ENCODE data around the gene ABCG1.

Gene ABCG1

GRCh38 chr21:42266971-42267556 is 48.1 kb downstream of the ABCG1 start:
- no peak for DNase-seq (ENCODE audit: low read depth in 2 of 2)

- DNase-seq (ENCODE audit: low read depth in 2 of 2): no peak
Observed at GRCh38 chr21:42269386-42269785, 50.4 kb downstream of the ABCG1 start.

- no peak for DNase-seq (ENCODE audit: low read depth in 2 of 2)
Observed at GRCh38 chr21:42271065-42271464, 52.1 kb downstream of the ABCG1 start.

DNA sequence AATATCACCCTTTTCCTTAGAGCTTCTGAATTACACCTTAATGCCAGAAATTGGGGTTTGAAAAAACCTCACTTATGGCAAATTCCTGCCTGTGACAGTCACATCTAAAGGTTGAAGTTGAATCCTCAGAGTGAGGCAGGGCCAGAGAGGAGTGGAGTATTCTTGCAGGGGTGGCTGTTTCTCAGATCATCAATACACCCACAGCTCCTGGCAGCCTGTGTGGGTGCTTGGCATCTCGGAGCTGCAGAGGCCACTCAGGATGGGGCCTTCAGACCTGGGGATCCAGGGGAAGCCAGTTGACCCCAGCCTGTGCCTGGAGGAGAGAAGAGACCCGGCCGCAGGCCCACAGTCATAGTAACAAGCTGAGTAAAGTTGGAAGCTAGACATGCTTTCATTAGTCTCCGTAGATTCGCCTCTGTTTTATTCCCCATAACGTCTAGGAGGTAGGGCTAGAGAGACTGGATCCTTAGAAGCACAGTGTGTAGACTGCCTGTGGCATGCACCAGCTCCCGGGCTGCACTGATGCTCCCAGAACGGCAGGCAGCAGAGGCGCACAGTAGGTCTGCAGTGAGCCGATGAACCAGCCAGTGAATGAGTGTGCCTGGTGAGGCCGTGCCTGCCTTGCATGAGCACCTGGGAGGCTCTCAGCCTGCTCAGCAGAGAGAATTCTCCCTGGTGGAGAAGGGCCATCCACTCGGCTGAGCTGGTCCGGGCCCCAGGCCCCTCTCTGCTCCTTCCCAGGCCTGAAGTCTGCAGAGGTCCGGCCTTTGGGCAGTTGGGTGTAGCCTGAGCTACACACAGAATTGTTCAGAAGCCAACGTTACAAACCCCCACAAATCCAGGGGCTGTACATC is 53.4 kb downstream of the ABCG1 start:
- DNase-seq (ENCODE audit: low read depth in 2 of 2): no peak

DNA sequence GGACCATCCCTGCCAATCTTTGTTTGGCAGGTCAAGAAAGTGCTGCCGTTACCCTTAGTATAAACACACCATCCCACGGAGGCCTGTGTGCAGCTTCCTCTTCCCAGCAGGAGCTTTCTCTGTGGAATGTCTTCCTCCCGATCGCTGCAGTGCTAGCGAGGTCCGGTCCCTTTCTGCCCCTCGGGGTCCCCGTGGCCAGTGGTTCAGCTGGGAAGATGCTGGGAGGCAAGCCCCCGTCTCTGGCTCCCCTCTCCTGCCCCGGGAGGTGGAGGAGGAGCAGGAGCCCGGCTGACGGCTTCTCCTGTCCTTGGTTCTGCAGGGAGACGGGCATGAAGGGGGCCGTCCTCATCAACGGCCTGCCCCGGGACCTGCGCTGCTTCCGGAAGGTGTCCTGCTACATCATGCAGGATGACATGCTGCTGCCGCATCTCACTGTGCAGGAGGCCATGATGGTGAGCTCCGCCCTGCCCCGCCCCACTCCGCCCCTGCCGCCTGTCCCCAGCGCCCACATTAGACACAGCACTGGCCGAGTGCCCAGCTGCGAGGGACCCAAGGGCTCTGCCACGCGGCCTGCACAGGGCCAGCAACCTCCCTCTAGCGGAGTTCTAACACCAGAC is 54.2 kb downstream of the ABCG1 start:
- no peak for DNase-seq (ENCODE audit: low read depth in 2 of 2)

DNA sequence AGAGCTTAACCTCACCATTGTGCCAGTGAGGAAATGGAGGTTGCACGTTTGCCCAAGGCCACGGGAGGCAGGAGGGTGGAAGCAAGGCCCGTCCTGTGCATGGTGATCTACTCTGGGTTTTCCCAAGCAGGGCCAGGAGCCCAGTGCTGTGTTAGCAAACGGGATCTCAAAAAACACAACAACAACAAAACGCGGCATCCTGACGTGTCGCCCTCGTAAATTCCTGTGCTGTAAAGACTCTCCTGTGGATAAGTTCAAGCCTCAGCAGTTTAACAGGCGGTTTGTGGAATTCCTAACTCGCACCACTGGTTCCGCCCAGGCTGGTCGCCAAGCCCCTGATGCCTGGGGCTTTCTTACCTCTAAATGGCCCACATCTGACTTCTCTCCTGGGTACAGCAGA is 57.1 kb downstream of the ABCG1 start:
- DNase-seq (ENCODE audit: low read depth in 2 of 2): no peak

DNA sequence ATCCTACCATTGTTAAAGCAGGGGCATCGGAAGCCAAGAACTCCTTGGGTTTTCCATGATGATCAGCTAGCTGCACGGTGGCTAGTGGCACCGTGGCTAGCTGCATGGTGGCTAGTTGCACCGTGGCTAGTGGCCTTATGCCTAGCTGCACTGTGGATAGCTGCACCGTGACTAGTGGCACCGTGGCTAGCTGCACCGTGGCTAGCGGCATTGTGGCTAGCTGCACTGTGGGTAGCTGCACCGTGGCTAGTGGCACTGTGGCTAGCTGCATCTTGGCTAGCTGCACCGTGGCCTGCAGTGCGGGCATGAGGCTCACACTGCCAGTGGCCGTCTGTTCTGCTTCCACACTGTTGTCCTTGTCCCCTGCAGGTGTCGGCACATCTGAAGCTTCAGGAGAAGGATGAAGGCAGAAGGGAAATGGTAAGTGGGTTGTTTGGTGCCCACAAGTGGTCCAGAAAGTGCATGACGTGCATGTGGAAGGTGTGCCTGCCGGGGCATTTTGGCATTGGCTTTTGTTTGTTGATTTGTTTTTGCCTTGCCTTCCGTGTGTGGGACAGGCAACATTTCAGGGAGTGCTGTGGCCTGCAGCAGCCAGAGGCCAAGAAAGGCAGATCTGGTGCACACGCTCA is 57.7 kb downstream of the ABCG1 start:
- no peak for DNase-seq (ENCODE audit: low read depth in 2 of 2)

GRCh38 chr21:42277593-42277992 is 58.7 kb downstream of the ABCG1 start:
- no peak for DNase-seq (ENCODE audit: low read depth in 2 of 2)

DNA sequence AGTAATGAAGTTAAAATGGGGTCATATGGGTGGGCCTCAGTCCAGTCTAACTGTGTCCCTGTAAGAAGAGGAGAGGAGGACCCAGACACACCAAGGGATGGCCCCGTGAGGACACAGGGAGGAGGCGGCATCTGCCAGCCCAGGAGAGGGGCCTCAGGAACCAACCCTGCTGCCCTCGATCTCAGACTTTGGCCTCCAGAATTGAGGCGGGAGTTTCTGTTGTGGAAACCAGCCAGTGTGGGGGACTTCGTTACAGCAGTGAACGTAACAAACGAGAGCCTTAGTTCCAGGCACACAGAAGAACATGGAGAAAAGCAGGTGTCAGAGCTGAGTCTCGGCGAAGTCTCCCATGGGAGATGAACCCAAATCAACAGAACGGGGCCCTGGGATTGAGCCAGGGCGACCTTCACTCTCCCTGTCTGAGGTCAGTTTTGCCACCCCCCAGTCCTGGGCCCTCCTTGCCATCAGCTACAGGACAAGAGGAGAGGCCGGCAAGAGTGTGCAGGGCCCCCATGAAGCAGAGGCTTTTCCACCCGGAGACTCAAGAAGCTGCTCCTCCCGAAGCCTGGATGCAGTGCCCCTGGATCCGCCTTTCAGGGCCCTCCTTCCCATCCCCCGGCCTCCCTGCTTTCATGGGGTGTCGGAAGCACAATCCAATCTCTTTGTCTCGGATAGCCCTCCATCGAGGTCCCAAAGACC is 59.7 kb downstream of the ABCG1 start:
- no peak for DNase-seq (ENCODE audit: low read depth in 2 of 2)

DNA sequence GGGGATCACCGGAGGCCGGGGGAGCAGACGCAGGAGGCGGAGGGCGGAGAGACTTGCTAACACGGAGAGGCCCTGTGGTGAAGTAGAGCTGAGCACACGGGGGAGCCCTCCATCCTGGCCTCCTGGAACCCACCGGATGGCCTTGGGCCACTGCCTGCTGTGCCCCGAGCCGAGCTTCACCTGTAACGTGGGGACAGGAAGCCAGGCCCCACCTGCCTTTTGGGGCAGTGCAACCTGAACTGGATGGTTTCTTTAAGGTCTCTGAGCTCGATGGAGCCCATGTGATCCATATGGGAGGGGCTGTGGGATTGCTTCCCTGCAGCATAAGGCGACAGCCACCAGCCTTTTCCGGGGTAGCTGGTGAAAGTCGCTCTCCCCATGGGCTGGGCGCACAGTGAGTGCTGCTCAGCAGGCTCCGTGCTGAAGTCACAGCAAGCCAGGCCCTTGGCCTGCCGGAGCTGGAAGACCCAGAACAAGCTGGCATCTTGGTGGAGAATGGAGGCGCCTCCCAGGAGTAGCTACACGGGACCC is 60.5 kb downstream of the ABCG1 start:
- no peak for DNase-seq (ENCODE audit: low read depth in 2 of 2)

DNA sequence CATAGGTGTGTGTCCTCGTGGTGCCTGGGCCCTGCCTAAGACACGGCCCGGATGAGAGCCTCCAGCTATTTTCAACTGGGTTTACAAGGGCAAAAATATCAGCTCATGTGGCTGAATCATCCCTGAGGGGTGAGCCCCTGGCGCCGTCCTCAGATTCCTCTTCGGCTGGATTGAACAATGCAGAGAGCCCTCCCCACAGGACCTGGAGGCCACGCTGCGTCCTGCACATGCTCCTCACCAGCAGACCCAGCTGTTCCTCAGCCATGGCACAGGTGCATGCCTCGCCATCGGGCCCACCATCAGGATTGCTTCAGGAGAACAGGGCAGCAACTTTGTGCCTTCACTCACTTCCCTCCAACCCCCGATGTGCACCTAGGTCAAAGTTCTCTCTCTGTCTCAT is 60.9 kb downstream of the ABCG1 start:
- no peak for DNase-seq (ENCODE audit: low read depth in 2 of 2)

DNA sequence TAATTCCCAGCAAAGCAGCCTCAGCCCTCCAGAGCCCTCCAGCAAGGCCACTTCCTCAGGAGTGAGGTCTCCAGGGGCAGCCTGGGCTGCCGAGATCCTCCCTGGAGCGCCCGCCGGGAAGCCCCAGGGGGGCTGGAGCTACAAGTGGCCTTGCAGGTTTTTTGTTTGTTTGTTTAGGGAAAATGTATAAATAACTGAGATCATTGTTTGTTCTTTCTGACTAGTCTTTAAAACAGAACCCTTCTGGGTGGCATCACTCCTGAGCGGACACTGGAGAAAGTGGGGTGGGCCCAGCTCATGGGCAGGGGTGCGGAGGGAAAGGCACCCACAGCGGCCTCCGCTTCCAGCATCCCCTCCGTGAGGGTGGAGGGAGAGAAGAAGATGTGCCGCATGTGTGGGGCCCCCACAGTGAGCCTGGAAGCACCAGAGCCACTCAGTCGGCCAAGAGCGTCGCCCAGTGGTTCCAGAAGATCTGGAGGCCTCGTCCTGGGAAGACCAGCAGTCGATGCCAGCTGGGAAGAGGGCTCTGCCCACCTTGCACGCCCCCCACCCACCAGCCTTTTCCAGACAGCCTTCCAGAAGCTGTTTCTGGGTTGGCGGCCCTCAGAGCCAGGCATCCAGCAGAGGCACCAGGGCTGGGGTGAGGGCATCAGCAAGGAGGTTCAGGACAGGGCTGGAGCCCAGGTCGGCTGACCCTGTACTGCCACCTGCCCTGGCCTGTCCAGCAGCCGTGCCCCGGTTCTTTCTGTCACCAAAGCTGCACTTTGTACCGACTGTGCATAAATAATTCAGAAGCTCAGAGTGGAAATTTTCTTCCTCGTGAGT is 61.6 kb downstream of the ABCG1 start:
- DNase-seq (ENCODE audit: low read depth in 2 of 2): no peak

DNA sequence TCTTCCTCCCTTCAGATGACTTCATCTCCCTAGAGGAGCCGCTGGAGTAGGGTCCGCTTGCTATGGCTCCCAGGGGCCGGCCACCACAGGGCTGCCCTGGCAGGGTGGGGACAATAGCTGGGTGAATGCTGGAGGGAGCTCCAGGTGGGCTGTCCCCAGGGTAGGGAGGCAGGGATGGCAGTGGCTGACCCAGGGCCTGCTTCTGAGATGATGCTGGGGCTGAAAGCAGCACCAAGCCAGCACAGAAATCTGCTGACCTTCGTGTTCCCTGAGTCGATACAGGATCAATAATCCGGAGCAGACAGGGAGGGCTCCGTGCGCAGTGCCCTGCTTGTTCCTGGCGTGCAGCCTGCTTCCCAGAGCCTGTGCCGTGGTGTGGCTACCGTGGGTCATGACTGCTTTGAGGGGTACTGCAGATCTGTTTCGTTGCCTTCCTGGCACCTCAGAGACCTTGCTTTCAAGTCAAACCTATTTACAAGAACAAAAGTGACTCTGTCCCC is 62.3 kb downstream of the ABCG1 start:
- DNase-seq (ENCODE audit: low read depth in 2 of 2): no peak

- no peak for DNase-seq (ENCODE audit: low read depth in 2 of 2)
Observed at GRCh38 chr21:42282021-42282420, 63.1 kb downstream of the ABCG1 start.

DNA sequence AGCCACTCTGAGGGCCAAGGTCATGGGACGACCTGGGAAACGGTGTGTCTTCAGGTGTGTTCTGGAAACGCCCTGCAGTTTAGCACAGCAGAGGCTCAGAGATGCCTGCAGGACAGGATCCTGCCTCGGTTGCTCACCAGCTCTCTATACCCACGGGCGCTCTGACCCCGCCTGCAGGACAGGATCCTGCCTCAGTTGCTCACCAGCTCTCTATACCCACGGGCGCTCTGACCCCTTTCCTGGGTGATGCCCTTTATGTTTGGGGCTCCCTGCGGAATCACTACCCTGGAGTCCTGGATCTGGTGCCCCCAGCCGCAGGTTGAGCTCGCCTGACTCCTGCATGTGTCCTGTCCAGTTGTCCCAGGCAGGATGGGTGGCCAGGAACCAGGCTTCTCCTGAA is 63.8 kb downstream of the ABCG1 start:
- no peak for DNase-seq (ENCODE audit: low read depth in 2 of 2)

GRCh38 chr21:42285569-42286245 is 66.8 kb downstream of the ABCG1 start:
- no peak for DNase-seq (ENCODE audit: low read depth in 2 of 2)

DNA sequence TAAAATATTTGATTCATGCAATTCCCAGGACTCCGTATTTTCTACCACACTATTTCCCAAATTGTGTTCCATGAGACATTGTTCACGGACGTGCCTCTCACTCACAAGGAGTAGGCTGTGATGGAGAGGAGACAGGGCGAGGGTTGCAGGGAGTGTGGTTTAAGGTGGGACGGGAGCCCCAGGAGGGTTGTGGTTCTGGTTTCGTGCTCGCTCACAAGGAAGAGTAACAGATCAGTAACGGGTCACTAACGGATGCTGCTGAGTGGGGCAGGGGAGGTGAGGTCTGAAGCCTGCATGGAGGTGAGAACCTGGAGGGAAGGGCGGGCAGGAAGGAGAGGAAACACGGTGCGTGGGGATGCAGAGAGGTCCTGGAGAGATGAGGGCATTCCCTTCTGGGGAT is 67.5 kb downstream of the ABCG1 start:
- DNase-seq (ENCODE audit: low read depth in 2 of 2): no peak

- DNase-seq (ENCODE audit: low read depth in 2 of 2): no peak
Observed at GRCh38 chr21:42287193-42288083, 68.5 kb downstream of the ABCG1 start.

DNA sequence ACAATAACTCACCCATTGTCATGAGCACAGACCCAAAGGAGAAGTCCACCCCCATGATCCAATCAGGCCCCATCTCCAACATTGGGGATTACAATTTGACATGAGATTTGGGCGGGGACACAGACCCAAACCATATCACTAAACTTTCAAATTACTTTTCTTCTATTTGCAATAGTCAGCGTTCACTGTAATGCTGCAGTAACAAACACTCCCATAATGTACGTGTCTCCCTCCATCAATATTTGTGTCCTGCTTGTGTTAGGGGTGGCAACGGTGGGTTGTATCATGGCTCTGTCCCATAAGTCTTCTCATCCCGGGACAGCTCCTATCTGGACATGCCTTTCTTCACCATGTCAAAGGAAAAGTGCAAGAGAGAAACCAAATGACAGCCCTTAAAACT is 70.0 kb downstream of the ABCG1 start:
- no peak for DNase-seq (ENCODE audit: low read depth in 2 of 2)

All from activated CD4-positive, alpha-beta T cell treated with anti-CD3 and anti-CD28 coated beads for 24 hours (primary cell).